ENCODE measurements around the gene HM13. TPM values are rescaled to one million over a fixed set of nuclear protein-coding genes. Genes with fewer than 3 reads are reported as not detected.
A peak's percentile ranks its signal among the peaks of the same experiment; 100 is the strongest.
"Not testable (repeated sequence)": the region's sequence is repeated elsewhere in the genome, so short reads cannot be mapped to it uniquely, and the experiment has no call there.

The HM13 gene
- total RNA-seq, 1 experiment from 2014 or later = 68.1 TPM

GRCh38 chr20:31587545-31588389, 73.5 kb downstream of the HM13 start:
- Histone ChIP-seq H3K4me3 (peak overlapping the region; percentile 34), H3K36me3 (0 out of 2 replicates have a peak, but pooled peaks cover 3% of the 10 kb centered on the region), H3K4me1 (replicated peaks) (peaks cover 19% of the 10 kb centered on the region), H3K27ac (0 out of 2 replicates have a peak overlapping the region, but pooled peaks have one; percentile 29), H3K27me3 (replicated peaks) (no peaks in the 10 kb centered on the region), H3K9me3 (replicated peaks) (no peaks in the 10 kb centered on the region)
- no peak for DNase-seq (ENCODE audit: low read depth in 1 of 2, low spot score in 2 of 2)

GRCh38 chr20:31590717-31591225, 76.5 kb downstream of the HM13 start:
- no peak overlapping the region for H3K4me3 ChIP-seq
- H3K27ac ChIP-seq = no peak overlapping the region
- 0 out of 2 replicates have a peak, but pooled peaks cover 3% of the 10 kb centered on the region for H3K36me3 ChIP-seq
- no peak for DNase-seq (ENCODE audit: low read depth in 1 of 2, low spot score in 2 of 2)
- no peaks in the 10 kb centered on the region for H3K9me3 ChIP-seq (replicated peaks)
- H3K27me3 ChIP-seq (replicated peaks) = no peaks in the 10 kb centered on the region
- peaks cover 49% of the 10 kb centered on the region for H3K4me1 ChIP-seq (replicated peaks)

GRCh38 chr20:31593221-31594001, 79.2 kb downstream of the HM13 start:
- Histone ChIP-seq H3K9me3 (replicated peaks) (no peaks in the 10 kb centered on the region), H3K4me1 (replicated peaks) (peaks cover 57% of the 10 kb centered on the region), H3K27me3 (replicated peaks) (no peaks in the 10 kb centered on the region), H3K36me3 (no peaks in the 10 kb centered on the region), H3K4me3 (no peak overlapping the region), H3K27ac (peak overlapping the region; percentile 66)
- DNase-seq (ENCODE audit: low read depth in 1 of 2, low spot score in 2 of 2) = peak; percentile 84 to 94

- Histone ChIP-seq H3K9me3 (replicated peaks) (no peaks in the 10 kb centered on the region), H3K4me1 (replicated peaks) (peaks cover 52% of the 10 kb centered on the region), H3K27ac (peak overlapping the region; percentile 63; the same call in 1 of the 2 replicates), H3K27me3 (replicated peaks) (no peaks in the 10 kb centered on the region), H3K36me3 (no peaks in the 10 kb centered on the region), H3K4me3 (no peak overlapping the region)
- DNase-seq (ENCODE audit: low read depth in 1 of 2, low spot score in 2 of 2) = no peak
Observed at GRCh38 chr20:31594002-31594557, 79.8 kb downstream of the HM13 start.

- Histone ChIP-seq H3K4me1 (replicated peaks) (peaks cover 52% of the 10 kb centered on the region), H3K27me3 (replicated peaks) (no peaks in the 10 kb centered on the region), H3K27ac (peak overlapping the region; percentile 63), H3K4me3 (no peak overlapping the region), H3K9me3 (replicated peaks) (no peaks in the 10 kb centered on the region), H3K36me3 (no peaks in the 10 kb centered on the region)
- peak; percentile 67 to 75 for DNase-seq (ENCODE audit: low read depth in 1 of 2, low spot score in 2 of 2)
Observed at GRCh38 chr20:31594558-31595379, 80.5 kb downstream of the HM13 start.

- Histone ChIP-seq H3K36me3 (no peaks in the 10 kb centered on the region), H3K4me3 (no peak overlapping the region), H3K27ac (peak overlapping the region; percentile 63), H3K27me3 (replicated peaks) (no peaks in the 10 kb centered on the region), H3K9me3 (replicated peaks) (no peaks in the 10 kb centered on the region), H3K4me1 (replicated peaks) (peaks cover 52% of the 10 kb centered on the region)
- DNase-seq (ENCODE audit: low read depth in 1 of 2, low spot score in 2 of 2) = no peak
Observed at GRCh38 chr20:31595380-31595653, 81.1 kb downstream of the HM13 start.

GRCh38 chr20:31595654-31596411, 81.6 kb downstream of the HM13 start:
- Histone ChIP-seq H3K4me1 (replicated peaks) (peaks cover 52% of the 10 kb centered on the region), H3K4me3 (no peak overlapping the region), H3K27ac (peak overlapping the region; percentile 63), H3K36me3 (no peaks in the 10 kb centered on the region), H3K27me3 (replicated peaks) (no peaks in the 10 kb centered on the region), H3K9me3 (replicated peaks) (no peaks in the 10 kb centered on the region)
- DNase-seq (ENCODE audit: low read depth in 1 of 2, low spot score in 2 of 2) = peak; percentile 98

GRCh38 chr20:31596412-31596715, 82.1 kb downstream of the HM13 start:
- H3K27me3 ChIP-seq (replicated peaks); H3K4me3 ChIP-seq; H3K9me3 ChIP-seq (replicated peaks); DNase-seq (ENCODE audit: low read depth in 1 of 2, low spot score in 2 of 2); H3K36me3 ChIP-seq: not testable (repeated sequence)
- H3K4me1 ChIP-seq (replicated peaks) = peaks cover 52% of the 10 kb centered on the region
- peak overlapping the region; percentile 63 for H3K27ac ChIP-seq

GRCh38 chr20:31596831-31597480, 82.7 kb downstream of the HM13 start:
- peak in 1 of 2 experiments; percentile 35 for DNase-seq (ENCODE audit: low read depth in 1 of 2, low spot score in 2 of 2)
- Histone ChIP-seq H3K4me3 (no peak overlapping the region), H3K9me3 (replicated peaks) (no peaks in the 10 kb centered on the region), H3K27me3 (replicated peaks) (no peaks in the 10 kb centered on the region), H3K27ac (peak overlapping the region; percentile 63), H3K4me1 (replicated peaks) (peaks cover 55% of the 10 kb centered on the region), H3K36me3 (no peaks in the 10 kb centered on the region)

GRCh38 chr20:31597481-31597855, 83.2 kb downstream of the HM13 start:
- DNase-seq (ENCODE audit: low read depth in 1 of 2, low spot score in 2 of 2) = no peak
- Histone ChIP-seq H3K4me3 (no peak overlapping the region), H3K9me3 (replicated peaks) (no peaks in the 10 kb centered on the region), H3K27me3 (replicated peaks) (no peaks in the 10 kb centered on the region), H3K36me3 (no peaks in the 10 kb centered on the region), H3K4me1 (replicated peaks) (peaks cover 60% of the 10 kb centered on the region), H3K27ac (peak overlapping the region; percentile 63; the same call in 1 of the 2 replicates)

GRCh38 chr20:31602431-31602778, 88.2 kb downstream of the HM13 start:
- Histone ChIP-seq H3K9me3 (replicated peaks) (no peaks in the 10 kb centered on the region; the same call in 1 of the 2 replicates), H3K27ac (peak overlapping the region; percentile 99), H3K4me3 (no peak overlapping the region), H3K4me1 (replicated peaks) (peaks cover 34% of the 10 kb centered on the region), H3K27me3 (replicated peaks) (no peaks in the 10 kb centered on the region), H3K36me3 (peaks cover 22% of the 10 kb centered on the region)
- peak in 1 of 2 experiments; percentile 70 for DNase-seq (ENCODE audit: low read depth in 1 of 2, low spot score in 2 of 2)

GRCh38 chr20:31602779-31603441, 88.7 kb downstream of the HM13 start:
- H3K9me3 ChIP-seq (replicated peaks) = no peaks in the 10 kb centered on the region; the same call in 1 of the 2 replicates
- peak; percentile 84 to 86 for DNase-seq (ENCODE audit: low read depth in 1 of 2, low spot score in 2 of 2)
- peak overlapping the region; percentile 99 for H3K27ac ChIP-seq
- peaks cover 37% of the 10 kb centered on the region for H3K4me1 ChIP-seq (replicated peaks)
- H3K4me3 ChIP-seq = no peak overlapping the region
- H3K36me3 ChIP-seq = peaks cover 27% of the 10 kb centered on the region
- H3K27me3 ChIP-seq (replicated peaks) = no peaks in the 10 kb centered on the region

All from SJSA1 (cell line).